ES-I3 (cell line): ENCODE measurements around the gene RBMXL3.
"Not testable (repeated sequence)": the region's sequence is repeated elsewhere in the genome, so short reads cannot be mapped to it uniquely, and the experiment has no call there.

ENCODE experiments used
- H3K36me3 ChIP-seq: 2 replicates; pipeline ENCODE4 v1.6.1; 2013; ENCODE audit warnings: mild to moderate bottlenecking, low read length, control low read depth, moderate library complexity; ENCODE audit not compliant: insufficient read depth
- H3K4me1 ChIP-seq: 2 replicates; pipeline ENCODE4 v1.6.1; 2013; ENCODE audit warnings: mild to moderate bottlenecking, control low read depth, low read length; ENCODE audit not compliant: insufficient read depth
- H3K9ac ChIP-seq: 2 replicates; pipeline ENCODE4 v1.6.1; 2013; ENCODE audit warnings: low read depth, mild to moderate bottlenecking, low read length, moderate library complexity
- H3K9me3 ChIP-seq: 2 replicates; pipeline ENCODE4 v1.6.1; 2013; ENCODE audit warnings: mild to moderate bottlenecking, low read length, moderate library complexity; ENCODE audit not compliant: control insufficient read depth, insufficient read depth

RBMXL3 gene

DNA sequence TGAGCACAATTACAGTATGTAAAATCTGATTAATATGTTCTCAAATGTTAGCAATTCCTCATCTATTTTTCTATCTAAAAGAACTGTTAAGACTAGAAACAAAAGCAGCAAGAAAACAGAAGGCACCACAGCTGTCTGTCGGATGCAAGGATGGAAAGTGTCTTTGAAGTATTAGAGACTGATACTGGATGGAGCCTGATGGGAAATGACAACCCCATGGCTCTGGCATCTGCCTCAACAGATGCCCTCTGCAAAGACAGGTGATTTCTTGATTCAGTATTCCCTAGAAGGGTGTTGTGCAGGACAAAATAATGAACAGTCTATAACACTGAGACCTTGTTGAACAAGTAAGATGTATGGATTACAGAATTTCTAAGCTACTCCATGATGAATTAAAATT is 24.9 kb downstream of the RBMXL3 start:
- H3K9ac ChIP-seq, result no peak overlapping the region
- no peaks in the 10 kb centered on the region for H3K9me3 ChIP-seq
- H3K36me3 ChIP-seq, result no peaks in the 10 kb centered on the region
- H3K4me1 ChIP-seq, result no peaks in the 10 kb centered on the region; the same call in 1 of the 2 replicates

DNA sequence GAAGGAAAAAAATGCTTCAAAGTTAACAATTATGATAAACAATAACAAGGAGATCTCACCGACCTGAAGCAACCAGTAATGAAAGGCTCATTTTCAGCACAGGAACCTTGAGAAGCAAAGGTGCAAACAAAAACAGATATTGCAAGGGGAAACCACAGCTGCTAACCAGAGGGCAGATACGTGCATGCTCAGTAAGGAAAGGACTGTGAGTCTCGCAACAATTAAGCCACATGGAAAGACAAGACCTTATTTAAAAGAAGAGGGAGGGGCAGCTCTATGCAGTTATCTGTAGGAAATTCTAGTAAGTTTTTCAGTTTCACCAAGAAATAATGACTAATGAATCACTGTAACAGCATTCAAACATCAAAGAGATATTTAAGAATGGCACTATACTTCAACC is 25.4 kb downstream of the RBMXL3 start:
- H3K36me3 ChIP-seq, result no peaks in the 10 kb centered on the region
- no peak overlapping the region for H3K9ac ChIP-seq
- no peaks in the 10 kb centered on the region; the same call in 1 of the 2 replicates for H3K4me1 ChIP-seq
- H3K9me3 ChIP-seq, result no peaks in the 10 kb centered on the region

DNA sequence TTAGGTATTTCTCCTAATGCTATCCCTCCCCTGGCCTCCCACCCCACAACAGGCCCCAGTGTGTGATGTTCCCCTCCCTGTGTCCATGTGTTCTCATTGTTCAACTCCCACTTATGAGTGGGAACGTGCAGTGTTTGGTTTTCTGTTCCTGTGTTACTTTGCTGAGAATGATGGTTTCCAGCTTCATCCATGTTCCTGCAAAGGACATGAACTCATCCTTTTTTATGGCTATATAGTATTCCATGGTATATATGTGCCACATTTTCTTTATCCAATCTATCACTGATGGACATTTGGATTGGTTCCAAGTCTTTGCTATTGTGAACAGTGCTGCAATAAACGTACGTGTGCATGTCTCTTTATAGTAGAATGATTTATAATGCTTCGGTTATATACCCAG is 28.1 kb downstream of the RBMXL3 start:
- not testable (repeated sequence) for H3K4me1 ChIP-seq, H3K9me3 ChIP-seq, H3K9ac ChIP-seq, H3K36me3 ChIP-seq

DNA sequence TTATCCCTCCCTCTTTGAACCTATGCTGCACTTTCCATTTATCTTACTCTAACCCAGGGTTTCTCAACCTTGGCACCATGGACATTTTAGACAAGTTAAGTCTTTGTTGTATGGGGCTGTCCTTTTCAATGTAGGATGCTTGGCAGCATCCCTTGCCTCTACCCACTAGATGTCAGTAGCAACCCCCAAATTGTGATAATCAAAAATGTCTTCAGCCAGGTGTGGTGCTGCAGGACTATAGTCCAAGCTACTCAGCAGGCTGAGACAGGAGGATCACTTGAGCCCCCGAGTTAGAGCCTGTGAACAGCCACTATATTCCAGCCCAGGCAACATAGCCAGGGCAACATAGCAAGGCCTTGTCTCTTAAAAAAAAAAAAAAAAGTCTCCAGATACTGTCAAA is 37.7 kb downstream of the RBMXL3 start:
- Histone ChIP-seq H3K4me1 (peaks cover 10% of the 10 kb centered on the region; the same call in 1 of the 2 replicates), H3K36me3 (no peaks in the 10 kb centered on the region), H3K9me3 (no peaks in the 10 kb centered on the region), H3K9ac (no peak overlapping the region)

DNA sequence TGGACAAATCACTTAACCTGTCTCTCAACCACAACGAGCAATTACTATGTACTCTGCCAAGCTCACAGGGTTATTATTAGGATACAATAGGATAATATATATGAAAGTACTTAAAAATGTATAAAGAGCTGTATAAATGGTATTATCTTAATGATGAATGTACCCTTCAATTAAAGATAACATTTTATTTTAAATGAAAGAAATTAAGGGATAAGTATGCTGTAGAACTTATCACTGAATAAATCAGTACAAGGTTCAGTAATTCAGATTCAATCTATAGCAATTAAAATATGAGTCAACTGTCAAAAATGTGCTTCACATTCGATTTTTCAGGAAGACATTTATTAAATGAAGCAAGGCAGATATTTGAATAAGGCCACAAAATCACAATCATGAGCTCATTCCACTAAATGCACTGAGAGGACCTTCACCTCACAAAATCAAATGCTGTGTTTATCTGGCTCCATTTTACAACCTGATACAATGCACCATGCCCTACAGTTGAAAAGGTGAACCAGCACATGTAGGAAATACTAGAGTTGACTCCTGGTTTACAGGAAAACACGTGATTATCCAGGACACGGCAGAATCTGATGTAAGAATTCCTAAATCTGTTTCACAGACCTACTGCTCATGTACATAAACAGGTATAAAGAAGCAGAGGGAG is 40.3 kb downstream of the RBMXL3 start:
- Histone ChIP-seq H3K9me3 (no peaks in the 10 kb centered on the region), H3K4me1 (peaks cover 12% of the 10 kb centered on the region), H3K9ac (no peak overlapping the region), H3K36me3 (no peaks in the 10 kb centered on the region)

DNA sequence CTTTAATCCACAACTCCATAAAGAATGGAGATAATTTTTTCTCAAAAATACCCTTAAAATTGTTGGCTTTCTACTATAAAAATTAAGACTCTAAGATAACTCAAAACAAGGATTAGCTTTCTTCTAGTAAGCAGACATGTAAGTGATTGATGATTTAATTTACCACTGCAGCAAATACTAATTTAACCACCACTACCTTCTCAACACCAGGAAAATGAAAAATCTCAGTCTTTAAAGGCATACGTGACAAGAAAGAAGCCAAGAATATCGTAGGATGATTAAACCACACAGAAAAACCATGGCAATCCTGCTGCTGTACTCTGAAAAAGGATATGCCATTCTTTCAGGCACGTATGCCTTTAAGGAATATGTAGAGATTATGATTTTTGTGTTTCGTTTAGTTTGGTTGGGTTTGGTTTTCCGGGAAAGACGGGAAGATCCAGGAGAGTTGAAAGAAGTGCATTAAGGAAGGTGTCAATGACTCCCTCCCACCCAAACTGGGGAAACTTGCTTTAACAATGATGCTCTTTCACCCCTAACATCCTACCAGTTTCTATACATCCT is 43.8 kb downstream of the RBMXL3 start:
- Histone ChIP-seq H3K9ac (peak overlapping the region; percentile 52; the same call in 1 of the 2 replicates), H3K36me3 (no peaks in the 10 kb centered on the region), H3K4me1 (peaks cover 12% of the 10 kb centered on the region), H3K9me3 (no peaks in the 10 kb centered on the region)

DNA sequence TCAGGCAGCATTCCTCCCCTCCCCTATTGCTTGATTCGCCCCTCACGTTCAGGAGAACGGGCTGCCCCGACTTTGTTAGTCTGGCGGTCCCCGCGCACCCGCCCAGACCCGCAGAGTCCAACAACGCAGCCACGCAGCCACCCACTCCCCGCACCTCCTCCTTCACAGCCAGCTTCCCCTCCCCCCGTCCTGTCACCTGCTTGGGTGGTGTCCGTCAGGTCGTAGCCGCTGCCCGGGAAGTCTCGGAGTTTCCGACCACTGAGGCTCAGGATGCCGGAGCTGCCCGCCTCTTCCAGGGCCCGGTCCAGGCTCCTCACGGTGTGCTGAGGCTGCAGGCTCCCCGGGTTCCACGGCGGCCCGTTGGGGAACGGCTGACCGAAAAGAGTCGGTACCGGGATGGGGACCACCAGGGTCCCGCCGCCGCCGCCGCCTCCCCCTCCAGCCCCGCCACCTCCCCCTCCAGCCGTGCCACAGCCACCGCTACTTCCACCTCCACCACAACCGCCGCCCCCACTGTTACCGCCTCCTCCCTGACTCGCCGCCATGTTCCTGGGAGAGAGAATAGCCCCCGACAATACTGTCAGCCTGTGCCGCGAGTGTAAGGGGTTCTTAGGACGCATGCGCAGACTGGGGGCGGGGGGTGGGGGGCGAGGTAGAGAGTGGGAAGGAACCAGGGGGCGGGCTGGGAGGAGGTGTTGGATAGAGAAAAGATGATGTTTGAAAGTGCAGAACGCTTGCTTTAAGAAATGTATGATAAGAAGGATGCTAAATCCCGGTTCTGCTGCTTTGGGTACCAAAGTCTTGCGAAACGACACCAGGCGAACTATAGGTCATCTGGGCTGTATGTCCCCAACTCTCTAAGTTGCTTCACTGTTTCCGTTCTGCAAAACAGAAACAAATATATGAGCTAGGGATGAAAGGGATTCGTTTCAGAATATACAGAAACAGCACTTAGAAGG is 44.6 kb downstream of the RBMXL3 start, which contains the start of gene LRCH2:
LRCH2 (minus strand) TSS at position 600 of the 959 bp plus-strand sequence; CDS start at position 545, 55 bp downstream.
- peaks cover 12% of the 10 kb centered on the region for H3K4me1 ChIP-seq
- no peaks in the 10 kb centered on the region for H3K36me3 ChIP-seq
- H3K9ac ChIP-seq, result peak within 1 kb of the TSS; percentile 52
- no peaks in the 10 kb centered on the region for H3K9me3 ChIP-seq

DNA sequence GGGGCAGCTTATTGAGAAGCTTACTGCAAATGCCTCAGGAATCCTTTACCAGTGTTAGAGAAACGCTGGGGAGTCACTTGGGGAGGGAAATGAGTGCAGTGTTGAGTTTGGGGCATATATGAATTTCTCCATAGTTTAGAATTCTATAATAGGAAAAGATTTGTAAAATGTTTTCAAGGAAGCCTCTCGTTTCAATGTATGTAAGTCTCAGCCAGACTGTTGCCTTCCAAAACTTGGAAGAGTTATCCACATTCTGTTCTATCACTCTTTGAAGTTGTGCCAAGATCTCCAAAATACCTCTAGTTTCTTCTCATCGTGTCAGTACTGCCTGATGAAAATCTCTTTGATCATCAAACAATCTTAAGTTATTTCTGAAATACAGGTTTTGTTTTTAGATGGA is 45.3 kb downstream of the RBMXL3 start:
- H3K36me3 ChIP-seq, result no peaks in the 10 kb centered on the region
- H3K4me1 ChIP-seq, result peaks cover 11% of the 10 kb centered on the region
- no peaks in the 10 kb centered on the region for H3K9me3 ChIP-seq
- peak overlapping the region; percentile 52 for H3K9ac ChIP-seq

DNA sequence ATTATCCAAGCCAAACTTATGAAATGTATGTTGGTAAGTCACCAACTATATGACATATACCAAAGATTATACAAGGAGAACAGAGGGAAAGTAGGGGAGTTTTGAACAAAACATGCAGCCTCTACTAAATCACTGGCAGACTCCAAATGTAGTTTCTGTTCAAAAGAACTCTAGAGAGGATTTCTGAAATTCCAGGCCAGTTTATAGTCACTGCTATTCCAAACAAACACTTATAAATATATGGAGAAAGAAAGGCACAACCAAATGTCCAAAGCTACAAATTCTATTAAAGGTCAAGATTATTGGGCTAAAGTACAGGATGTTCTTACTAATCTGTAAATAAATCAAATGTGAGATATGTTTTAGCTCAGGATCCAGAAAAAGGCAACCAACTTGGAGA is 47.4 kb downstream of the RBMXL3 start:
- Histone ChIP-seq H3K4me1 (peaks cover 4% of the 10 kb centered on the region), H3K9ac (no peak overlapping the region), H3K9me3 (no peaks in the 10 kb centered on the region), H3K36me3 (no peaks in the 10 kb centered on the region)

DNA sequence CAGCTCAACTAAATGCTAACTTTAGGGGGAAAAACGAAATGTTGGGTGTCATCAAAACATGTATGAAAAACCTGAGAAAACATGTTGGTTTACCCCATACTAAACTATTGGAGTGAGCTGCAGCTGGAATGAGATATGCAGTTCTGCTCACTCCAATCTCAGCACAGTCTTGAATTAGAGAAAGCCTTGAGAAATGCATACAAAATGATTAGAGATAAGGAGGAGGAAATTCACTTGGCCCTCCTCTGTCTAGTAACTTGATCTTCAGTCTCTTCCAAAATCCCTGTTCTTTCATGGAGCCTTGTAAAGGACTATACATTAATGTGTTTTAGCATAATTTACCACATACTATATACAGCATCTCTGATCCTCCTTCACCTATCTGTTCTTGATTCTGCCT is 47.8 kb downstream of the RBMXL3 start:
- Histone ChIP-seq H3K9ac (no peak overlapping the region), H3K4me1 (peaks cover under 1% of the 10 kb centered on the region), H3K36me3 (no peaks in the 10 kb centered on the region), H3K9me3 (no peaks in the 10 kb centered on the region)
